CD4-positive, alpha-beta T cell treated with Interleukin-4 for 1 hour (primary cell): ENCODE measurements around the gene C1orf226.

Experiments
- DNase-seq, 2 donors: peaks; one replicate each; pipeline ENCODE4 v3.0.0-alpha.2; 2020 to 2022

Gene C1orf226

GRCh38 chr1:162366671-162367070 lies 14.9 kb upstream of the C1orf226 start:
- no peak for DNase-seq

GRCh38 chr1:162367073-162367472 lies 14.5 kb upstream of the C1orf226 start:
- no peak for DNase-seq

DNA sequence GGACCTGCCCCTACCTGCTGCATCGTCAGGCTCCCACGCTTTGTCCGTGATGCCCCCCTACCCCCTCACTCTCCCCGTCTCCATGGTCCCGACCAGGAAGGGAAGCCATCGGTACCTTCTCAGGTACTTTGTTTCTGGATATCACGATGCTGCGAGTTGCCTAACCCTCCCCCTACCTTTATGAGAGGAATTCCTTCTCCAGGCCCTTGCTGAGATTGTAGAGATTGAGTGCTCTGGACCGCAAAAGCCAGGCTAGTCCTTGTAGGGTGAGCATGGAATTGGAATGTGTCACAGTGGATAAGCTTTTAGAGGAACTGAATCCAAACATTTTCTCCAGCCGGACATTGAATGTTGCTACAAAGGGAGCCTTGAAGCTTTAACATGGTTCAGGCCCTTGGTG lies 13.8 kb upstream of the C1orf226 start:
- DNase-seq = no peak

DNA sequence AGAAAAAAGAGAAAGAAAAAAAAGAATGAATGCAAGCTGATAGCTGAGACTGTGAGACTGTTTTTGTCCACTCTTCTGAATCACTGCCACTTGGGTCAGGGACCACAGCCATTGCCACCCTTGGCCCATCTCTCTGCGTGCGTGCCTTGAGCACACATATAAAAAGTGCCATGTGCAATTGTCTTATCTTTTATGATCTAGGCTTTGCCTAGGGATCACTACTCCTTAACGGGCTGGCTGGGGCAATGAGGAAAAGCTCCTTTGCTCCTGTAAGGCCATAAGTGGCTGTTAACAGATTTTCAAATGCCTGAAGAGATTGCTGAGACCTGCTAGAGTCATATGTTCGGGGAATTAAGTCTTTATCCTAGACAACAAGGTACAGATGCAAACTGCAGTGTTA lies 13.1 kb upstream of the C1orf226 start:
- DNase-seq = no peak

DNA sequence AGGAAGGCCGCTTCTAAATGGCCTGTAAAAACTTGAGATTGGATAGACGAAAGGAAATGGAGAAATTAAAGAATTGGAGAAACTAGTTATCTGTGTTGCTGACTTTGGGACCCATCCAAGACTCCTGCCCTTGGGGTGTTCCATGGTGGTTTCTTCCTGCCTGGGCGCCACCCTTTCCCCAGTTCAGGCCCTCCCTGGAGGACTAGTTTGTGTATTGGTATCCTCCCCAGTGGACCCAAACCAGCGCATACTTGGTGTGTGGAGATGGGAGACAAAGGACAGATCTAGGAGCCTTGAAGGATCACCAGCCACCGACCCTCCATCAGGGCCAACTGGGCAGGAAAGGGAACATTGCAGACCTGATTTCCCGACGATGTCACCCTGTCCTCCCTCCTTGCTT lies 12.0 kb upstream of the C1orf226 start:
- DNase-seq = no peak

DNA sequence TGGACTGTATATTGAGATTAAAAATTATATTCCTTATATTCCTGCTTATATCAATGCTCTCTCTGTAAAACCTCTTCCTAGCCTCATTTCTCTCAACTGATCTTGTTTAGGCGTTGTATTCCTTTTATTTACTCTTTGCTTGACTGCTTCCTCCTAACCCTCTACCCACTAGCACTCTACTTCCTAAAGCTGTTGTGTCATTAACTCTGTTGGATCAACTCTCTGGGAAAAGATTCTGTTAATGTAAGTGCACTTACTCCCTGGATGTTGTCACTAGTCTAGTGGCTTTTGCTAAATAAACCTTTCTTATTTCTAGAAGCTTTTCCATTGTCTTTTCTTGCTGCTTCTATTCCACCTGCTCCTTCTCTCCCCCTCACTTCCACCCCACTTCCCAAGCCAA lies 11.4 kb upstream of the C1orf226 start:
- DNase-seq = no peak

DNA sequence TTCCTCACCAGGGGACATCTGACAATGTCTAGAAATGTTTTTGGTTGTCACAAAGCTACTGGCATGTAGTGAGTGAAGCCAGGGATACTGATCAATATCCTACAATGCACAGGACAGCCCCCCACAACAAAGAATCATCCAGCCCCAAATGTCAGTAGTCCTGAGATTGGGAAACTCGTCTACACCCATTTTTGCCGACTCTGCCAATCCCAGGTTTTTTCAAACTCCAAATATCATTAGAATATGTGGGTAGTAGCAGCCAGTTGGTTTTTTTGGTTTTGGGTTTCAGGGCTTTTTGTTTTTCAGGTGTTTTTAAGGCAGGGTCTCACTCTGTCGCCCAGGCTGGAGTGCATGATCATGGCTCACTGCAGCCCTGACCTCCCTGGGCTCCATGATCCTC lies 10.8 kb upstream of the C1orf226 start:
- DNase-seq = no peak

GRCh38 chr1:162371611-162372010 lies 9.9 kb upstream of the C1orf226 start:
- no peak for DNase-seq

GRCh38 chr1:162372159-162373071 lies 9.1 kb upstream of the C1orf226 start:
- DNase-seq = no peak

DNA sequence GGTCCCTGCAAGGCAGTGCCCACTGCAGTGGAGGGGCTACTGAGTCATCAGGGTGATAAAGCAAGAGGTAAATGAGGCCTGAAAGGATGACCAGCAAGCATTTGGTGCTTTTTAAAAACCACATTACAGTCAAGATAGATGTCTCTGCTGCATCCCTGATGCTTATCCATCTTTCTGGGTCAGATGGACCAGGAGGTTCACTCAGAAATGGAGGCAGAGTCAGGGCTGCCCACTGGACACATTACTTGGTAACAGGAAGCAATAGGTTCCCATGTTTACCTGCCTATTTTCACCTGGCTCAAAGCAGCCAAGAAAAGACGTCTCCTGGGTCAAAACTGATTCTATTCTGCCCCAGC lies 8.5 kb upstream of the C1orf226 start:
- no peak for DNase-seq

GRCh38 chr1:162373541-162374260 lies 7.8 kb upstream of the C1orf226 start:
- DNase-seq = no peak

DNA sequence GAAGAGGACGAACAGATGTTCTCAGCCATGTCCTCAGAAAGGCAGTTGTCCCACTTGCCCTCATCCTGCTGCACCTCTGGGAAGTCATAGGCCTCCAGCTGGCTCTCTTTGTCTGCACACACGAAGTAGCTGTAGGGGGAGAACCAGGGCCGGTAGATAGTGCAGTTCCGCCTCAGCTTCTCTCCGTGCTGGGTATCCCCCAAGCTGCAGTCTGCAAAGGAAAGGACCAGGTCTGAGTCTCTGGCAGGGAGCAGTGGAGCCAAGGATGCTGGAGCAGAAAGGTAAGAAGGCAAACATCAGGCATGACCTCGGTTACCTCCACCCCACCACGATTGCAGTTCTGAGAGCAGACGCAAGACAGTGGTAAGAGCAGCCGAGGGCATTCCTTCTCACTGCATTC lies 7.1 kb upstream of the C1orf226 start:
- DNase-seq = no peak

DNA sequence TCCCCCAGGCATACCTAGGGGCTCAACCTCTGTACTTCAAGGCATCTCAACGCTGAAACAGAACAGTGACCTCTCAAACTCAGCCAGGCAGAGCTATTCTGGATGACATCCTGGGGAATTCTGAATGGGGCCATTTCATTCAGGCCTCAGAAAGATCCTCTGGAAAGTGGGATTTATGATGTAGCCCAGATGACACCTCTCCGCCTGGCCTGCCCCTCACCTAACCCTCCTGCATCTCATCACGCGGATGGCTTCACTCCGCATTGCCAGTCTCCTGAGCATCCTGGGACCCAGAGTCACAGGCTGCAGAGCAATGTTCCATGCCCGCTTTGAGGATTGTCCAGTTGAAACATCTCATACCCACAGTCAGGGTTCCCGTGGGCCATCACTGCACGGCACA lies 6.1 kb upstream of the C1orf226 start:
- DNase-seq = no peak

- DNase-seq = no peak
Measured at GRCh38 chr1:162376691-162377090, 4.8 kb upstream of the C1orf226 start, which contains the start of gene SPATA46. Gene SPATA46 (minus strand): TSS chr1:162376854. CDS start chr1:162376790, 64 bp downstream.

DNA sequence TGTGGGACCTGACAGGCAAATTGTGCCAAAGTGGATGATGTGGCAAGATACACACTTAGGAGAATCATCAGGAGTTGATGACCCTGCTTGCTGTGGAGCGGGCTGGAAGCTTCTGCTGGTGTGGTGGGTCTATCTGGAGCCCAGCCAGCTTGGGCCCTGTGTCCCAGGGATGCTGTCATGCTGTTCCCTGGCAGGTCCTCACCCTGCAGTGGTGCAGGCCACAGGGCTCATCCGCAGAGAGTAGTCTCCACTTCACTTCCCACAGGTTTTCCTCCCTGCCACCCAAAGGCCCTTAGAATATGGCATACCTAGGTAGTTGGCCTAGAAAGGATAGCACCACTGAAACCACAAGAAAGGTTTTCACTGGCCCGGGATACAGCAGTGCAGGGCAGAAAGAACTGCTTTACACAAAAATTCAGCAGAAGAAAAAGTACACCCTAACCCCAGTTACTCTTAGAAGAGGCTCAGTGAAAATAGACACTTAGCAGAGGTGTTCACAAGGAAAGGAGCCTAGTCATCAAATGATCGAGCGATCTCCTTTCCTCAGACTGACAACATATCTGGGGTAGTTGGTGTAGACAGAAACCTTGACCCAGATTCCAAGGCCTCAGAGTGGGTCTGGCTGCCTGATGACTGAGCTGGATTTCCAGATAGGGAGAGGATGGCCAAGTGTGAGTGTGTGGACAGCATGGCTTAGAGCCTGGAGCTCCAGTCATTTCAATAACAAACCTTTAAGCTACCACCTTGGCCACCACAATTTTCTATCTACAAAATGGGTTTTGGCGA lies 1.3 kb upstream of the C1orf226 start:
- DNase-seq = no peak

DNA sequence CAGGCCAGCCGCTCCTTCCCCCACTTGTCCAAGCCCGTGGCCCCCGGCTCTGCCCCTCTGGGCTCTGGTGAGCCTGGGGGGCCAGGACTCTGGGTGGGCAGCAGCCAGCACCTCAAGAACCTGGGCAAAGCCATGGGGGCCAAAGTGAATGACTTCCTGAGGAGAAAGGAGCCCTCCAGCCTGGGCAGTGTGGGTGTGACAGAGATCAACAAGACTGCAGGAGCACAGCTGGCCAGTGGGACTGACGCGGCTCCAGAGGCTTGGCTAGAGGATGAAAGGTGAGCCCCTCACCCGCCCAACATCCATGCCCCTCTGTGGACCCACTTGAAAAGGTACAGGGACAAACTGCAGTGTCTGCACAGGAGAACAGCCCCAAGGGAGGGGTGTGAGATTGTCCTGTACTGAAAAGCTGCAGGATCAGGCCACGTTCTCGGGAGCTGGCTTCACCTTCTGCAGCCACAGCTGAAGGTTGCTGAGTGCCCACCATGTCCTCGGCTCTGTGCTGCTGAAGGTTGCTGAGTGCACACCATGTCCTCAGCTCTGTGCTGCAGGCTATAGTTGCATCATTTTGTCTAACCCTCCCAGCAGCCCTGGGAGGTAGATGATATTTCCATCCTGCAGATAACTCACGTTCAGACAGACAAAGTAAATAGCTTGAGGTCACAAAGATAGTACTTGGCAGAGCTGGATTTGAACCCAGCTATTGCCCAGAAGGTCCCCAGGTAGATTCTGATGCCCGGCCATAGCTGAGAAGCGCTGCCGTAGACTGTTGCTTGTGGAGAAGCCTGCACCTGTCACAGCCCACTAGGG lies 618 bp downstream of the C1orf226 start:
- no peak for DNase-seq

- DNase-seq = no peak
Measured at GRCh38 chr1:162383091-162383490, 1.6 kb downstream of the C1orf226 start.

DNA sequence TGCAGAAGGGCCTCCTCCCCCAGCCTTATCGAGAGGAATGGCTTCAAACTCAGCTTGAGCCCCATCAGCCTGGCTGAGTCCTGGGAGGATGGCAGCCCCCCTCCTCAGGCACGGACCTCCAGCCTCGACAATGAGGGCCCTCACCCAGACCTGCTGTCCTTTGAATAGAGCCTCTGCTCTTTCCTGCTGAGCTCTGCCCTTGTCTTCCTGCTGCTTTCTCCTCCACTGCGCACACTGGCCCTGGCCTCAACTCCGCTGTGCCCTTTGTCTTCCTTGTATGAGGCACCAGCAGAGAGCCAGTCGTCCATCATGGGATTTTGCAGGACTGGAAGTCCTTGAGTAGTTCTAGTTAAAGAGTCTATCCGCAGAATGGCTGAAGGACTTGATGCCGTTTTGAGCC lies 2.0 kb downstream of the C1orf226 start:
- DNase-seq = no peak

GRCh38 chr1:162384116-162384515 lies 2.6 kb downstream of the C1orf226 start:
- no peak for DNase-seq

DNA sequence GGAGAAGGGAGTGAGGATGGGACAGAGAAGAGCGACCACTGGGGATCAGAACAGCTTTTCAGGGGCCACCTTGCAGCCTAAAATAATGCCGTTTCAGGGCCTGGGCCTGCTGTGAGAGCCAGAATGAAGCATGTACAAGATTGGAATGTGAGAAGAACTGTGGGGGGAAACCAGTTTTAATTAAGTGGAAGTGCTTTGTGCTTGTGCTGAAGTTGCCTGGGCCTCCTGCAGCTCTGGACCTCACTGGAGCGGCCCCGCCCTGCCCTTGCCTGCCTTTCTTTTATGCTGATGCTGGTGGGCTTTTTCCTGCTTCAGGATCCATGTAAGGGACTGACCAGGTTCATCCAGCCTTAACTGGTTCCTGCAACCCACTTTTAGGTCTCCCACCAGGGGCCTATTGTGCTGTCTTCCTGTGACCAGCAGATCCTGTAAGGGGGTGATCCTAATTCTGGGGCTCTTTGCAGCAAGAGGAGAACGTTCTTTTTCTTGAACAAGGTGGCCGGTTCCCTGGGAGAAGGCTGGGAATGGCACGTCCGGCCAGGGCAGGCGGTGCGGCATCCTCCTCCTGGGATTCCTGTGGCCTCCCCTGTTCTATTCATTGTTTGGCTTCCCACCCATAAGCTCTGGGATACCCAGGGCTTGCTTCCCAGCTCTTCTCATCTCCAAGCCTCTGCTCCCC lies 3.2 kb downstream of the C1orf226 start:
- no peak for DNase-seq

DNA sequence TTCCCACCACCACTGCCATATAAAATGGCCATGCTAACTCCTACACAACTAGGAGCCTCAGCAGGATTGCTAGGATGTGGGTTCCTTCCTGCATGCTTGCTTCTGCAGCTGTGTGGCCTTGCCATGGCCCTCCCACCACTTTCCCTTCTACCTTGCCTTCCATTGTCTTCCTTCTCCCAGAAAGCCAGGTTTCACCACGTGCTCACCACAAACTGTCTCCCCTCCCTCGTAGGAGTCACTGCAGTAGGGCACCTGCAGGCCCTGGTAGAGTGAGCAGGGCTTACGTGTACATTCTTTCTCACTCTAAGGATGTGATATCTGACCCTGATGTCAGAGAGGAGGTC lies 3.7 kb downstream of the C1orf226 start:
- no peak for DNase-seq

DNA sequence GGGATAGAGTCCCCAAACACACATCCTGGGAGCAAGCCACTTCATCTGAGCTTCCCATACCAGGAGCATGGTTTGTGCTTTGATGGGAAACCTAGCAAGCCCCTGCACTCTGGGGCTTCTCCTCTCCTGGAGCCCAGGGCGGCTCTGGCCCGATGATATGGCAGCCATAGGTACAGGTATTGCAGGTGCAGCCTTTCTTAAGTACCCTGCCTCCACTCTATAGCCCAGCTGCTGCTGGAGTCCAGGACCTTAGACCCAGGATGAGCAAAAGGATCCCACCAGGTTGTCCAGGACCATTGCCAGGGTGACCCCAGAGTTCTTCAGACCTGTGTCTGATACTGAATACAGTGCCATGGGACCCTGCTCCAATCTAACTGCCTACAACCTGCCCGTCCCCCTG lies 4.2 kb downstream of the C1orf226 start:
- no peak for DNase-seq
